ENCODE results near the gene ISM1.

DNA sequence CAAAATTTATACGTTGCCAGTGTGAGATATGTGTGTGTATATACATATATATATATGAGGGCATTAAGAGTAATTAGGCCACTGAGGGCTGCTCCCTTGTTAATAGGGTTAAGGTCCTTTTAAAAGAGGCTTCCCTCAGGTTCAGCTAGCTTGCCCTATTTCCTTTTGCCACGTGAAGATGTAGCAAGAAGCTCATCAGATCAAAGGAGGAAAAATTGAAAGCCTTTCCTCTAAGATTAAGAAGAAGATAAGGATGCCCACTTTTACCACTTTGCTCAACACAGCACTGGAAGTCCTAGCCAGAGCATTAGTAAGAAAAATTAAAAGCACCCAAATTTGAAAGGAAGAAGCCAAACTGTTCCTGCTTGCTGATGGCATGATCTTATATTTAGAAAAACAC, 33.2 kb upstream of the ISM1 start:
- TF ChIP-seq, protein P1, sequence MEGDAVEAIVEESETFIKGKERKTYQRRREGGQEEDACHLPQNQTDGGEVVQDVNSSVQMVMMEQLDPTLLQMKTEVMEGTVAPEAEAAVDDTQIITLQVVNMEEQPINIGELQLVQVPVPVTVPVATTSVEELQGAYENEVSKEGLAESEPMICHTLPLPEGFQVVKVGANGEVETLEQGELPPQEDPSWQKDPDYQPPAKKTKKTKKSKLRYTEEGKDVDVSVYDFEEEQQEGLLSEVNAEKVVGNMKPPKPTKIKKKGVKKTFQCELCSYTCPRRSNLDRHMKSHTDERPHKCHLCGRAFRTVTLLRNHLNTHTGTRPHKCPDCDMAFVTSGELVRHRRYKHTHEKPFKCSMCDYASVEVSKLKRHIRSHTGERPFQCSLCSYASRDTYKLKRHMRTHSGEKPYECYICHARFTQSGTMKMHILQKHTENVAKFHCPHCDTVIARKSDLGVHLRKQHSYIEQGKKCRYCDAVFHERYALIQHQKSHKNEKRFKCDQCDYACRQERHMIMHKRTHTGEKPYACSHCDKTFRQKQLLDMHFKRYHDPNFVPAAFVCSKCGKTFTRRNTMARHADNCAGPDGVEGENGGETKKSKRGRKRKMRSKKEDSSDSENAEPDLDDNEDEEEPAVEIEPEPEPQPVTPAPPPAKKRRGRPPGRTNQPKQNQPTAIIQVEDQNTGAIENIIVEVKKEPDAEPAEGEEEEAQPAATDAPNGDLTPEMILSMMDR (IDR thresholded peaks at IDR 0.05): no peak
- TF ChIP-seq POLR2A (IDR thresholded peaks at IDR 0.05): no peak
- TF ChIP-seq EP300 (IDR thresholded peaks at IDR 0.05): no peak
- no peak for TF ChIP-seq POLR2AphosphoS5 (IDR thresholded peaks at IDR 0.05)

Measured in stomach (tissue), 4 donors.